GM12878 (cell line): Measurements from ENCODE around the gene SRPK3. TPM values are rescaled to one million over a fixed set of nuclear protein-coding genes. Genes with fewer than 3 reads are reported as not detected.

Experiments used
- ATAC-seq: fragments of 200-7000 bp; cut with Tn5 transposase; 3 replicates; pipeline ENCODE4 v1.9.1; 2020; ENCODE audit warnings: mild to moderate bottlenecking, moderate library complexity
- BruUV-seq: library from RNA; stranded (reverse); fragments of 400-500 nt; replicated peaks from 2 replicates; lab custom pipeline; 2021; lab: Mats Ljungman, UMichigan
- CTCF ChIA-PET: fragments of 300-600 bp; sonication (Branson Sonifier 250); formaldehyde crosslinking; extraction: SDS; loops from one replicate; lab custom pipeline; 2021; ENCODE audit warnings: inconsistent platforms; lab: Yijun Ruan, JAX
- POLR2A ChIA-PET: fragments of 350-600 bp; formaldehyde crosslinking; extraction: SDS; loops from one replicate; lab custom pipeline; 2021; ENCODE audit warnings: inconsistent platforms; lab: Charles Lee
- RAD21 ChIA-PET: fragments of 300-600 bp; sonication (Branson Sonifier 250); formaldehyde crosslinking; loops from one replicate; lab custom pipeline; 2023; ENCODE audit warnings: antibody characterized with exemption; ENCODE audit not compliant: unreplicated experiment; lab: Charles Lee
- SMC1A ChIA-PET: fragments of 300-600 bp; sonication (Branson Sonifier 250); formaldehyde crosslinking; loops from one replicate; lab custom pipeline; 2023; ENCODE audit not compliant: unreplicated experiment, uncharacterized antibody; lab: Charles Lee
- DNase-seq: peaks from one replicate; pipeline ENCODE4 v3.0.0-alpha.2; 2011; ENCODE audit warnings: low read depth, low spot score
- FAIRE-seq: peaks from 3 replicates; lab custom pipeline; 2011; peaks lifted over from hg19 to GRCh38; lab: Jason Lieb, UNC
- H2AFZ ChIP-seq: 2 replicates; pipeline ENCODE4 v1.6.0; 2011; ENCODE audit warnings: low read depth, low read length, control low read depth; ENCODE audit not compliant: control insufficient read depth
- H3K27ac ChIP-seq: 2 replicates; pipeline ENCODE4 v1.5.1; 2011; ENCODE audit warnings: control low read depth; ENCODE audit not compliant: control insufficient read depth, insufficient read depth
- H3K27me3 ChIP-seq, 2 experiments: replicated peaks in 1 of 2; 2 replicates each; pipeline versions ENCODE4 v1.6.0 to v1.6.1; 2011; ENCODE audit warnings: low read length in 1 of 2; ENCODE audit not compliant: control insufficient read depth in 2 of 2, insufficient read depth in 2 of 2
- H3K36me3 ChIP-seq, 2 experiments: 2 replicates each; pipeline ENCODE4 v1.5.1; 2011; ENCODE audit warnings: low read length in 1 of 2; ENCODE audit not compliant: control insufficient read depth in 2 of 2, insufficient read depth in 2 of 2
- H3K4me1 ChIP-seq: 2 replicates; pipeline ENCODE4 v1.6.1; 2011; ENCODE audit warnings: mild to moderate bottlenecking, low read length, moderate library complexity, mixed read lengths; ENCODE audit not compliant: control insufficient read depth, insufficient read depth
- H3K4me2 ChIP-seq: 2 replicates; pipeline ENCODE4 v1.6.0; 2011; ENCODE audit warnings: control low read depth; ENCODE audit not compliant: control insufficient read depth, insufficient read depth
- H3K4me3 ChIP-seq: fragments of 200-600 bp; sonication (generic); 2 replicates; pipeline ENCODE4 v1.5.1; 2016
- H3K79me2 ChIP-seq: 2 replicates; pipeline ENCODE4 v1.6.0; 2011; ENCODE audit warnings: low read length; ENCODE audit not compliant: control insufficient read depth, insufficient read depth
- H3K9ac ChIP-seq: 2 replicates; pipeline ENCODE4 v1.8.0; 2011; ENCODE audit warnings: low read length, control low read depth, mixed read lengths; ENCODE audit not compliant: control insufficient read depth, insufficient read depth
- H3K9me3 ChIP-seq: replicated peaks from 3 replicates; pipeline ENCODE4 v1.5.1; 2011; ENCODE audit warnings: mild to moderate bottlenecking, low read length; ENCODE audit not compliant: control insufficient read depth, insufficient read depth
- H4K20me1 ChIP-seq: 2 replicates; pipeline ENCODE4 v1.6.0; 2011; ENCODE audit not compliant: control insufficient read depth, insufficient read depth
- CREM ChIP-seq: IDR thresholded peaks from 2 replicates; pipeline ENCODE4 v1.6.1; 2014; ENCODE audit warnings: antibody characterized with exemption, low read depth
- EGR1 ChIP-seq, 2 experiments: IDR thresholded peaks; 1 replicate in 1 of 2; 2 replicates in 1 of 2; pipeline ENCODE4 v1.6.1; 2011 to 2012; ENCODE audit warnings: low read depth in 2 of 2, low read length in 2 of 2, borderline replicate concordance in 1 of 2, mild to moderate bottlenecking in 1 of 2, moderate library complexity in 1 of 2
- SUPT20H ChIP-seq: IDR thresholded peaks from 2 replicates; pipeline ENCODE4 v1.6.1; 2011; ENCODE audit warnings: low read depth, mild to moderate bottlenecking, low read length, moderate library complexity, borderline replicate concordance; ENCODE audit not compliant: control insufficient read depth
- SUZ12 ChIP-seq: fragments of 200-600 bp; sonication (generic); IDR thresholded peaks from one replicate; pipeline ENCODE4 v1.6.1; 2018; ENCODE audit warnings: antibody characterized with exemption, mild to moderate bottlenecking; ENCODE audit not compliant: unreplicated experiment
- TBL1XR1 ChIP-seq: IDR thresholded peaks from 2 replicates; pipeline ENCODE4 v1.6.1; 2012; ENCODE audit warnings: low read depth, low read length, improper control_type of control experiment
- WGBS: methylation state at CpG from one replicate; pipeline ENCODE4 v1.1.6; 2016; ENCODE audit warnings: low lambda C conversion rate; ENCODE audit not compliant: insufficient replicate concordance, insufficient coverage; ENCODE audit errors: missing lambda C conversion rate; 5-methylcytosine and 5-hydroxymethylcytosine counted together
- in situ Hi-C: fragments of 300-500 bp; cut with MboI; formaldehyde crosslinking; loops from 9 replicates; pipeline ENCODE4 v1.14.3; 2018; ENCODE audit warnings: mixed read lengths
- intact Hi-C: fragments of 100-400 bp; cut with micrococcal nuclease; formaldehyde crosslinking; loops from one replicate; pipeline ENCODE4 v1.14.2; 2022; ENCODE audit not compliant: unreplicated experiment
- polyA plus RNA-seq, 11 experiments: library from polyadenylated mRNA; depleted of rRNA in 4 of 11; unstranded in 6 of 11; stranded (reverse) in 5 of 11; fragments of >200 nt; fragmentation: Nextera tagmentation in 4 of 11; fragmentation: Illumina TruSeq in 1 of 11; extraction: Ambion mirVana in 4 of 11; extraction: Trizol in 1 of 11; gene quantifications; 1 replicate in 1 of 11; 2 replicates in 10 of 11; pipeline versions ENCODE4 v1.2.1 to v1.2.3, GENCODE V29; 2011 to 2016; ENCODE audit warnings: inconsistent platforms in 2 of 11, missing spikeins in 2 of 11, low read depth in 1 of 11
- total RNA-seq, 4 experiments: library from RNA; depleted of rRNA in 3 of 4; stranded (reverse); fragments of >200 nt in 3 of 4; fragmentation: Illumina TruSeq in 1 of 4; extraction: Trizol in 1 of 4; gene quantifications; 2 replicates each; pipeline versions ENCODE4 v1.2.1 to v1.2.3, GENCODE V29; 2013 to 2021
- TF ChIP-seq, protein P1 (sequence below), 3 experiments: IDR thresholded peaks in 2 of 3; conservative IDR thresholded peaks in 1 of 3; 2 replicates each; pipeline ENCODE4 v1.5.1; 2011; ENCODE audit warnings: low read depth in 3 of 3, low read length in 3 of 3, mild to moderate bottlenecking in 3 of 3, control low read depth in 2 of 3, moderate library complexity in 2 of 3, inconsistent platforms in 1 of 3, mixed read lengths in 1 of 3; ENCODE audit not compliant: control insufficient read depth in 2 of 3, insufficient read depth in 1 of 3; ENCODE audit errors: extremely low read depth in 1 of 3

SRPK3 gene
- total and polyA plus RNA-seq, 10 of the 15 experiments (the other 5 are each of a cell fraction or from before 2014, with no cell fraction given) = 0.05 to 0.19 TPM; not detected in 8

DNA sequence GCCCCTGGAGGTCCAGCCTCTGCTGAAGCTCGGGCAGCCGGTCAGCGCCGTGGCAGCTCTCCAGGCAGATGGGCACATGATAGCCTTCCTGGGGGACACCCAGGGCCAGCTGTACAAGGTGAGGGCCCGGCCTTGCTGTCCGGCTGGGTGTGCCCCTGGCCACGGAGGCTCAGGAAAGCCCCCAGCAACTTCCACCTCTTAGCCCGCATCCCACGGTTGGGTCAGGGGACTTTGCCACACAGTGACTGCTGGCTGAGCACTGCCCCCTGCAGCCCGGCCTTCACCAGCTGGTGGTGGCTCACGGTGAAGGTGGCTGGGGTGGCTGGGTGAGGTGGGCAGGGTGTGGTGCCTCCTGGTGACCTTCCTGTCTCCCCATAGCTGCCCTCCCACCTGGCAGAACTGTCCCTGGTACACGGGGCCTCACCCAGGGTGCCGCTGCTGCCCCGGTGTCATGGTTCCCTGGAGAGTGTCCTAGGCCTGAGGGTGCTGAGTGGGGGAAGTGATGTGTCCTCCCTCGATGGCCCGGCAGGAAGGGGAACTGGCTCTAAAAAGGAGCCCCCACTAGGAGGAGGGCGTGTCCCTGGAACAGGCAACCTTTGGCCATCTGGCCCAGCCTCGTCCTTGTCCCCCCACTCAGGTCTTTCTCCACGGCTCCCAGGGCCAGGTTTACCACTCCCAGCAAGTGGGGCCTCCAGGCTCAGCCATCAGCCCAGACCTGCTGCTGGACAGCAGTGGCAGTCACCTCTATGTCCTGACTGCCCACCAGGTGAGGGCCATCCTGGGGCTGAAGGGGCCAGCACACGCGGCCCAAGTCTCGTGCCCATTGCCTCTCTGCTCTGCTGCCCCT, 12.3 kb upstream of the SRPK3 start:
- ChIA-PET CTCF (no interaction called here), RAD21 (no interaction called here), SMC1A (no interaction called here), POLR2A (no interaction called here)
- Histone ChIP-seq H3K79me2 (no peaks in the 10 kb centered on the region), H3K27me3 (no peaks in the 10 kb centered on the region), H3K4me1 (no peaks in the 10 kb centered on the region), H3K4me3 (no peak overlapping the region), H2AFZ (no peak overlapping the region), H3K9ac (no peak overlapping the region), H3K4me2 (no peak overlapping the region), H3K27ac (no peak overlapping the region), H4K20me1 (no peaks in the 10 kb centered on the region), H3K9me3 (no peaks in the 10 kb centered on the region; the same call in 2 of the 3 replicates), H3K36me3 (no peaks in the 10 kb centered on the region)
- FAIRE-seq (no peak), ATAC-seq (no peak), DNase-seq (no peak)
- intact Hi-C loops = no loop called here
- TF ChIP-seq, protein P1, sequence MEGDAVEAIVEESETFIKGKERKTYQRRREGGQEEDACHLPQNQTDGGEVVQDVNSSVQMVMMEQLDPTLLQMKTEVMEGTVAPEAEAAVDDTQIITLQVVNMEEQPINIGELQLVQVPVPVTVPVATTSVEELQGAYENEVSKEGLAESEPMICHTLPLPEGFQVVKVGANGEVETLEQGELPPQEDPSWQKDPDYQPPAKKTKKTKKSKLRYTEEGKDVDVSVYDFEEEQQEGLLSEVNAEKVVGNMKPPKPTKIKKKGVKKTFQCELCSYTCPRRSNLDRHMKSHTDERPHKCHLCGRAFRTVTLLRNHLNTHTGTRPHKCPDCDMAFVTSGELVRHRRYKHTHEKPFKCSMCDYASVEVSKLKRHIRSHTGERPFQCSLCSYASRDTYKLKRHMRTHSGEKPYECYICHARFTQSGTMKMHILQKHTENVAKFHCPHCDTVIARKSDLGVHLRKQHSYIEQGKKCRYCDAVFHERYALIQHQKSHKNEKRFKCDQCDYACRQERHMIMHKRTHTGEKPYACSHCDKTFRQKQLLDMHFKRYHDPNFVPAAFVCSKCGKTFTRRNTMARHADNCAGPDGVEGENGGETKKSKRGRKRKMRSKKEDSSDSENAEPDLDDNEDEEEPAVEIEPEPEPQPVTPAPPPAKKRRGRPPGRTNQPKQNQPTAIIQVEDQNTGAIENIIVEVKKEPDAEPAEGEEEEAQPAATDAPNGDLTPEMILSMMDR (IDR thresholded peaks at IDR 0.05 in 2 of 3, conservative IDR thresholded peaks at IDR 0.05 in 1 of 3; ENCODE audit: control insufficient read depth in 2 of 3, extremely low read depth in 1 of 3, insufficient read depth in 1 of 3, low read depth in 3 of 3, low read length in 3 of 3) = peak in 1 of 3 experiments; percentile 21; a peak in 1 of 6 replicates
- TF ChIP-seq EGR1 (IDR thresholded peaks at IDR 0.05; ENCODE audit: borderline replicate concordance in 1 of 2, low read depth in 2 of 2, low read length in 2 of 2) (no peak), CREM (no peak), TBL1XR1 (no peak), SUPT20H (no peak), SUZ12 (no peak)
- WGBS = 40% methylated on average over 20 of the region's 22 CpGs
- in situ Hi-C loops = no loop called here
- no TSS peak for BruUV-seq
